Stimulated activated CD4-positive, alpha-beta T cell treated with anti-CD3 and anti-CD28 coated beads, Interleukin-15, amount 100 ng/mL, for 48 hours (primary cell): ENCODE data around the gene RIN2.
"Not testable (repeated sequence)": the region's sequence is repeated elsewhere in the genome, so short reads cannot be mapped to it uniquely, and the experiment has no call there.

Experiments
- DNase-seq, 2 donors: peaks; one replicate each; pipeline ENCODE4 v3.0.0-alpha.2; 2020; ENCODE audit warnings: low read depth in 2 of 2

RIN2 gene

DNA sequence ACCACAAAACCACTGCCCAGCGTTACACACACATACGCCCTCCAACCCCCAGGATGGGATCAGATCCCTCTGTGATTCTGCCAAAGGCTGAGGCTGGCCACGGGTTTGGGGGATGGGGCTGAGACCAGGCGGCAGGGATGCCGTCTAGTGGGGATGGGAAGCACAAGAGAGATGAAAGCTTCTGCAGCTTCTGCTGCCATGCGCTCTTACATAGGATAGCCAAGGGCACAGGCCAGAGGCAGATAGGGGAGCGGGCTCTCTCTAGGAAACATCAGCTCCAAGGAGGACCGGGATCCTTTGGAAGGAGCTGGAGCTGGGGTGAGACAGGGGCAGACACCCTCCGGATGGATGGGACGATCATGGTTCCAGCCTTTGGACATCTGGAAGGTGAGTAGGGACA is 18.7 kb upstream of the RIN2 start:
- no peak for DNase-seq

- DNase-seq = no peak
Observed at GRCh38 chr20:19740512-19740911, 17.5 kb upstream of the RIN2 start.

- no peak for DNase-seq
Observed at GRCh38 chr20:19741924-19742323, 16.1 kb upstream of the RIN2 start.

DNA sequence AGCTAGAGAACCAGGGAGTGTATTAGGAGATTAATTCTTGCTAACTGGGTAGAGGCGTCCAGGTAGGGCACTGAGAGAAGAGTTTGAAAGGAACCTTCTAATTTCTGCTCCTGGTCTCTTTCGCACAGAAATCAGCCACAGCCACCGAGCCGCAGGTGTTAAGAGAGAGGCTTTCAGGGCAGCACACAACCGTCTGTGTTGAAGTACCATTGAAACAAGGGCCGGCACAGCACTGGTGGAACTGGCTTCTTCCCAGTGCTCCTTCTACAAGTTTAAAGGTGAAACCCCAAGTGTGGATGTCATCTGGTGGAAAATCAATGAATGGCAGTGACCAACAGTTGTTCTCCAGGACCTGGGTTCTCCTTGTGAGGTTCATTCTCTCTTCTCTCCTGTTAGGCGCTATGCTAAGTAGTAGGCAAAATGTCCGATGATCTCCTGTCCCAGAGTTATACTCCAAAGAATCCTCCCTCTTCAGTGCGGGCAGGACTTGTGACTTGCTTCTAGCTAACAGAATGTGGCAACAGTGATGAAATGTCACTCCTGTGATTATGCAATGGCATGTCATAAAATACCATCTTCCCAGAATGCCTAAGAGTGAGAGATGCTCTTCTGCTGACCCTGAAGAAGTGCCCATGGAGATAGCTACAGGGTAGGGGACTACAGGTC is 15.0 kb upstream of the RIN2 start:
- no peak for DNase-seq

DNA sequence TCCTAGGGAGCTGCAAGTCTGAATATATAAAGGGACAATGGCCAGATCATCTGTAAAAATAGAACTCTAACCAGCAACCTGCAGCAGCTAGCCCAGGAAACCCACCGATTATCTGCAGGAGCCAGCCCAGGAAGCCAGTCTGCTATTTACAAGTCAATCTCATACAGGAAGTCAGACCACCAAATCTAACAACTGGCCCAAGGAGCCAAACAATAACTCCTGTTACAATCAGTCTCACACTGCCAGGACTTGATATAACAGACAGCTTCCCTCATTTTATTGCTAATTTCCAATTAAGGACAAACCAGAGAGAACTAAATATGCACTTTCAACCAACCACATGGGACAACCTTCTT is 14.4 kb upstream of the RIN2 start:
- no peak for DNase-seq

- no peak for DNase-seq
Observed at GRCh38 chr20:19745106-19745505, 13.0 kb upstream of the RIN2 start.

GRCh38 chr20:19745584-19745983 is 12.5 kb upstream of the RIN2 start:
- DNase-seq = no peak

DNA sequence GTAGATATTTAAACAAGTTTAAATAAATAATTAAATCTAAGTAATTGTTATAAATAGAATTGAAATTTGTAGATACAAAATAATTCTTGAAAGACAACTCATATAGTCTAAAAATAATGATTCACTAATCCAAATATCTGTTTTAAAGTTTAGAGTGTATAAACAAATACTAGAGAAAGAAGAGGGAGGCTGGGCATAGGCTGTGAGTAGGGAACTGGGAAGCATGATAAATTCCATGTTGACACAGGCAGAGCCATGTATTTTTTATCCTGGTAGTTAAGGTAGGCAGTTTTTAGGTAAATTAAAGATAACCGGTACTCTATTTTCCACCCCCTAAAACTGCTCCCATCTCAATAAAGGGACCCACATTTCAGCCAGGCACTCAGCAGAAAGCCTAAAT is 11.7 kb upstream of the RIN2 start:
- DNase-seq = no peak

DNA sequence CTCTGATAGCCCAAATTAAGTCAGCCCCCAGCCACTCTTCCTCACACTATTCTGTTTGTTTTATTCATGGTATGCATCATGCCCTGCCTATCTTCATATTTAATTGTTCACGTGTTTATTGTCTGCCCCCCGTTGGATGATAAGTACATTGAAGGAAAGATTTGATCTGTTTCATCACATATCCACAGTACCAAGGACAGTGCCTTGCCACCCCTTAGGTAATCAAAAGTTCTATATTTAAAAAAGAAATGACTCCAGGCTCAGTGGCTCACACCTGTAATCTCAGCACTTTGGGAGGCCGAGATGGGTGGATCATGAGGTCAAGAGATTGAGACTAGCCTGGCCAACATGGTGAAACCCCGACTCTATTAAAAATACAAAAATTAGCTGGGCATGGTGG is 10.2 kb upstream of the RIN2 start:
- no peak for DNase-seq

- DNase-seq = no peak
Observed at GRCh38 chr20:19748681-19749080, 9.4 kb upstream of the RIN2 start.

DNA sequence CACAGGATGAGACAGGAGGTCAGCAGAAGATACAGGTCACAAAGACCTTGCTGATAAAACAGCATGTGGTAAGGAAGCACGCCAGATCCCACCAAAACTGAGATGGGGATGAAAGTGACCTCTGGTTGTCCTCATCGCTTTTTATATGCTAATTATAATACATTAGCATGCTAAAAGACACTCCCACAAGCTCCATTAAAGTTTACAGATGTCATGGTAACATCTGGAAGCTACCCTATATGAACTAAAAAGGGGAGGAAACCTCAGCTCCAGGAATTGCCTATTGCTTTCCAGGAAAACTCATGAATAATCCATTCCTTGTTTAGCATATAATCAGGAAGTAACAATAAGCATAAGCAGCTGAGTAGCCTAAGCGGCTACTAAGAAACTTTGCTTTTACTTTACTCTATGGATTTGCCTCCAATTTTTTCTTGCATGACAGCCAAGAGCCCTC is 8.4 kb upstream of the RIN2 start:
- no peak for DNase-seq

GRCh38 chr20:19750101-19750606 is 7.9 kb upstream of the RIN2 start:
- DNase-seq = no peak

DNA sequence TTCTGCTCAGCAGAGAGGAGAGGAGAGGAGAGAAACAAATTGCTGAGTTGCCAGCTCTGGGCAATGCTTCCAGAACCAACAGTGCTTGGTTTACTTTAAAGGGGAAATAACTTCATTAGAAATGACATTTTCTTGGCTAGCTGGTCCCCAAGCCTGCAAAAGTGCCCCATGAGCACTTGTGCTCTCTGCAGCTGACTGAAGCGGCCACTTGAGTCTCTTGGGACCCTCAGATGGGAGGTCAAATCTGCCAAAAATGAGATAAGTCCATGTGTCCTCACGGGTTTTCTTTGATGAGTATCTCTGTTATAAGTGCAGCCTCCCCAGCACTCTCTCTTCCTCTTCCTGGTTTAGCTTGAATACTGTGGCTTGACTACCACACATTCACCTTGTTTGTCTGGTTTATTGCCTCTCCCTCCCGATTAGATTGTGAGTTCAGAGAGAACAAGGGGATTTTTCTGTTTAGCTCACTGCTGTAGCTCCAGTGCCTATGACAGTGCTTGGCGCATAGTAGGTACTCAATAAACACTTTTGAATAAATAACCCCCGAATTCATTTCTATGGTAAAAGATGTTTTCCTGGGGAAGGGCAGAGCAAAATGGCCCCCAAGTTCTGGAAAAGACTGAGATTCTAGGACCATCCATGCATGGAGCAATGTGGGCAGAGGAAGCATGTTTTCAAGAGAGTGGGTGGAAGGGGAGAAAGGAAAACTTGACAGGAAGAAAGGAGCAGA is 7.0 kb upstream of the RIN2 start:
- DNase-seq = no peak

DNA sequence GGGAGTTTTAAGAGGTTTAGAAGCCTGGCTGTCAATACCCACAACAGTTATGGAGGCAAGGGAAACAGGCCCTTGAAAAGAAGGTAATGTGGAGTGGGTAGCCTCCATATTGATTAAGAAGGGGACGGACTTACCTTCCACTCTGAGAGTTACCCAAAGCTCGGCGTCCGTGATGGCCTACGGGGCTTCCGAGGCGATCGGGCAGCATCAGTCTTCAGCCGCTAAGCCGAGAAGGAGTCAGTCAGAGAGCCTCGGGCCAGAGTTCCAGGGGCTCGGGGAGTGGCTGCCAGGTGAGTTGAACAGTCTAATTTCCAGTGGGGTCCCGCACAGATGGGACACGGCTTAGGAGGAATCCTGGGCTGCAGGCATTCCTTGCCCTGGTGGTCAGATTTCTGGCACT is 3.9 kb upstream of the RIN2 start:
- DNase-seq = not testable (repeated sequence)

DNA sequence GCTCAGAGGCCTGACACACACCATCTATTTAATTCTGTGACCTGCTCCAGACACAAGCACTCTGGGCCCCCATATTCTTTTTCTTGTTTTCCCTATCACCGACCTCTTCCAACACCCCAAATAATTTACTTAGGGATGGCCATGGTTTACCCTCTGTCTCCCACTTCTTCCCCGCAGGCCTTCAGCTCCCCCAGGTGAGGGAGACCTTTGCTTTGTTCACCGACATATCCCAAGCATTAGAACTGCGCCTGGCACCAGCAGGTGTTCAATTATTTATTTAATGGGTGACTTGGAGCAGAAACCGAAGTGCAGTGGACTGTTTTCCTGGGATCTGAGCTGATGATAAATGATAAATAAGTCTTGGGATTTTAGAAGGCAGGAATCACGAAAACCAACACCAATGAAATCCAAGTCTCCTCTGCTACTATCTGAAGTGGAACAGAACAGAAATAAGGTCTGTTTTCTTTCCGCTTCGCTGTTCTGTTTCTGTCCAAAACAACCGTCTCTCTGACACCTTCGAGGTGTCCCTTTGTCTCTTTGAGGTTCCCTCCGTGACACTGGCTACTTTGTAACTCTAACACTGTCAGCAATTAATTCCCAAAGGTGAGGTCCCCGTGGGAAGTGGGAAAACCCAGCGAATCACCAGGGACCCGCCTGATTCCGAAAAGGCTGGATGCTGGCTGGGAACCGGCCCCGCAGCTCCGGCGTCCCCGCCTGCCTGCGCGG is 1.1 kb upstream of the RIN2 start:
- DNase-seq = no peak

DNA sequence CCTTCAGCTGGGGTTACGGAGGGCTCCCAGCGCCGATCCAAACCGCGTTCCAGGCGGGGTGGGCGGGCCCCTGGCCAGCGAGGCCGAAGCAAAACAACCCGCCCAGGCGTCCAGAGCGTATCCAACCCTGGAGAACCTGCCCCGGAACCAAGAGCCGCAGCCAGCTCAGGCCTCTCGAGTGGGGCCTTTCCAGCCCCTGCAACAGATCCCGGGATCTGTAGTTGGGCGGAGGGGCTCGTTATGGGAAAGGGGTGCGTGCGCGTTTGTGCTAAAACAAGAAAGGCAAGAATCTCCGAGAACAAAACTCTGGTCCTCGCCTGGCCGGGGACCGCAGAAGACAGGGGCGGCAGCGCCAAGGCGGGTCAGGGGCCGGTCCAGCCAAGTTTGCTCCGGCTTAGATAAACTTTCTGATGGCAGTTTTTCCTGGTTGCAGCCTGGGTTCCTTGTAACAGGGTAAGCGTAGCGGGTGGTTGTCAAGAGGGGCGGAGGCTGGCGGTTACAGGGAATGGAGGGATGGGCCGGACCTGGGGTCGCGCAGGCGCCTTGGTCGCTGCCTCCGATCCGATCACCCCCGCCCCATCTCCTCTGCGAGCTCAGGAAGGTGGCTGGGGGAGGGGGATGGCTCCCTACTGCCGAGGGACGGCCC is 448 bp upstream of the RIN2 start:
- DNase-seq = no peak

GRCh38 chr20:19758501-19759331 is 658 bp downstream of the RIN2 start:
- no peak for DNase-seq

- DNase-seq = no peak
Observed at GRCh38 chr20:19760371-19760721, 2.3 kb downstream of the RIN2 start.

DNA sequence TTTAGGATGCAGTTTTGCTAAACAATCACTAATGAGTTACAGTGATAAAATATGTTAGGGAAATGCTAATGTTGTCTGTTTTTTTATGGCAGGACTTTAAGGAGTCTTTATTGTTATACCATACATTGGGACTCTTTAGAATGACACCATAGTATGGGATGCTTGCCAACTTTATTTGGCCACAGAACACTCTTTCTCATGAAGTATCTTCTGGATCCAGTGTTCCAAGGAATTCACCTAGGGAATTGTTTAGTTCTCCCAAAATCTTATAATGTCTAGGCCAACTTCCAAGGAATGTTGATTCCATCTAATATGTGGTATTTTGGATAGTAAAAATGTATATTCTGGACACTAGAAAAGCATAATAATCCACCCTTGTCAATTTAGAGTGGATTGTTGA is 3.3 kb downstream of the RIN2 start:
- DNase-seq = no peak

DNA sequence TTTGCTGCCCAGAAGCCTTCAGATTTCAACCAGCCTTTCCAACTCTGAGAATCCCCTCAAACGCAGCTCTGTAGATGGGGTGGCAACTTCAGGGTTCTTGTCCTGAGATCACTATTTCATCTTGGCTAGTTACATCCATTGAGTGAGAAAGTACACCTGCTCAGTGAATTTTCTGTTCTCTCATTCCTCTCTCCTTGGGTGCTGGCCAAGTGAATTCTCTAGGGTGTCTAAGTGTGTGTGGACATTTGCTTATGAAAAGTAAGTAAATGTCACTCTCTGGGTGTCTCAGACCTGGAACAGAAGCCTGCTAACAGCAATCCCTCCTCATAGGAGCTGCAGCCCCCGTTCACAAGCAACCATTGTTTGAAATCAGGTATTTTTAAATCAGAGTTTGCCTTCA is 3.8 kb downstream of the RIN2 start:
- no peak for DNase-seq

GRCh38 chr20:19764207-19764606 is 6.1 kb downstream of the RIN2 start:
- DNase-seq = no peak

DNA sequence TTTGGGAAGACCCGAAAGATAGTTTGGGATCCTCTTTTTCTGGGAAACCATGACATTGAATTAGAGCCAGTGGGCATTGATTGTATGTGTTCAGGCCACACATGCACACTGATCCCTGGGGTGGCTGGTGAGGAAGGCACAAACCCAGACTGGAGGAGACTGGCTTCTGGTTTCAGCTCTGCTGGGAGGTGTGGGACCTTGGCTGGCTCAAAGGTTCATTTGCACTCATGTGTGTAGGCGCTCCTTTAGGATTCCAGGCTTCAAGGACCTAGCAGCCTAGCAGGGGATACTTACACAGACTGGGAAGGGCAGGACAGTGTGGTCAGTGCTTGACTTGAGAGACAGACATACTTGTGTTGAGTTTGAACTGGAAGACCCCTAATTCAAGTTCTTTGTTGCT is 7.2 kb downstream of the RIN2 start:
- no peak for DNase-seq
